GM12874 (cell line): ENCODE measurements around the gene NOL4L.
A peak's percentile ranks its signal among the peaks of the same experiment; 100 is the strongest.

Experiments used
- TF ChIP-seq, protein P1 (sequence below): IDR thresholded peaks from 2 replicates; pipeline ENCODE4 v1.5.1; 2011; ENCODE audit warnings: low read depth, mild to moderate bottlenecking, control low read depth, low read length, moderate library complexity; ENCODE audit not compliant: insufficient read depth

Gene NOL4L

DNA sequence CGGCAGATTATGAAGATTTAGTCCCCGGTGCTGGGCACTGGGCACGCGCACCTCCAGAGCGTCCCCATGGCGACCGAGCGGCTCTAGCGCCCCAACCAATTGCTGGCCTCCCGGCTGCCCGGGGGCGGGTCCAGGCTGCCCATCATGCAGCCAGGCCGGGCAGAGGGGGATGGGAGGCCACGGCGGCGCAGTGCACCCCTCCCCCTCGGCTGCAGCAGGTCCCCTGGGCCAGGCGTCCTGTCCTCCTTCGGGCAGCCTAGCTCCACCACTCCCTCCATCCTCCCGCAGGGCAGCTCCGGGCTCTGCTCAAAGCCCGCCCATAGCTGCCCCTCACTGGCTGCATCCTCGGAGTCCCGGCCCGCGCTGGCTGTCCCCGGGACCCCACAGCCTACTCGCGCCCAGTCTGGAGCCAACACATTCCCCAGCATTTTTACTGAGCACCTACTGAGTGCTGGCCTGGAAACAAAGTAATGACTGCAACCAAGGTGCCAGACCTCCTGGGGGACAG lies 127.6 kb downstream of the NOL4L start:
- TF ChIP-seq, protein P1, sequence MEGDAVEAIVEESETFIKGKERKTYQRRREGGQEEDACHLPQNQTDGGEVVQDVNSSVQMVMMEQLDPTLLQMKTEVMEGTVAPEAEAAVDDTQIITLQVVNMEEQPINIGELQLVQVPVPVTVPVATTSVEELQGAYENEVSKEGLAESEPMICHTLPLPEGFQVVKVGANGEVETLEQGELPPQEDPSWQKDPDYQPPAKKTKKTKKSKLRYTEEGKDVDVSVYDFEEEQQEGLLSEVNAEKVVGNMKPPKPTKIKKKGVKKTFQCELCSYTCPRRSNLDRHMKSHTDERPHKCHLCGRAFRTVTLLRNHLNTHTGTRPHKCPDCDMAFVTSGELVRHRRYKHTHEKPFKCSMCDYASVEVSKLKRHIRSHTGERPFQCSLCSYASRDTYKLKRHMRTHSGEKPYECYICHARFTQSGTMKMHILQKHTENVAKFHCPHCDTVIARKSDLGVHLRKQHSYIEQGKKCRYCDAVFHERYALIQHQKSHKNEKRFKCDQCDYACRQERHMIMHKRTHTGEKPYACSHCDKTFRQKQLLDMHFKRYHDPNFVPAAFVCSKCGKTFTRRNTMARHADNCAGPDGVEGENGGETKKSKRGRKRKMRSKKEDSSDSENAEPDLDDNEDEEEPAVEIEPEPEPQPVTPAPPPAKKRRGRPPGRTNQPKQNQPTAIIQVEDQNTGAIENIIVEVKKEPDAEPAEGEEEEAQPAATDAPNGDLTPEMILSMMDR: no peak

DNA sequence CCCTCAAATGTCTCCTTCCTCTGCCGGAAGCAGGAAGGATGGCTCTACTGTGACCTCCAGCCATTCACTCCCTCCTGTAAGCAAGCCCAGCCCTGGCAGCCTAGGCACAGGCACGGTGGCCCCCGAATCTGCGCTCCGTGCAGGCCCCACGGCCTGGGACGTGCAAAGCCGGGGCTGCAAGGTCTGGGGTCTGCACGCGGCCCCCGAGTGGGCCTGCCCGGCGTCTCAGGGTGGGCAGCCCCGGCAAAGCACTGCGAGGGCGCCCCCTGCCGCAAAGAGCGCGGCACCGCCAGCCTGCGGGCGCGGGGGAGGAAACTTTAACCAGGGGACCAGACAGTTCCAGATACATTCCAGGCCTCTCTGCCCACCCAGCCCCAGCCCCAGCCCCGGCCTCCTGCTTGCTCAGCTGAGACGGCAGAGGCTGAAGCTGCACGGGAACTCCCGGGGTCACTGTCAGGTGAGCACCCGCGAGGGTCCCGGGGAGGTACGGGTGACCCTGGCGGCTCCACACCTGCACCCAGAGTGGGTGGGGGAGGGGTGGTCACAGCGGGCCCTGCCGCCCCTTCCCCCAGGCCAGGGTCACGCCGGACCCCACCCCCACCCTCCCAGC lies 128.2 kb downstream of the NOL4L start:
- TF ChIP-seq, protein P1: peak; percentile 75

DNA sequence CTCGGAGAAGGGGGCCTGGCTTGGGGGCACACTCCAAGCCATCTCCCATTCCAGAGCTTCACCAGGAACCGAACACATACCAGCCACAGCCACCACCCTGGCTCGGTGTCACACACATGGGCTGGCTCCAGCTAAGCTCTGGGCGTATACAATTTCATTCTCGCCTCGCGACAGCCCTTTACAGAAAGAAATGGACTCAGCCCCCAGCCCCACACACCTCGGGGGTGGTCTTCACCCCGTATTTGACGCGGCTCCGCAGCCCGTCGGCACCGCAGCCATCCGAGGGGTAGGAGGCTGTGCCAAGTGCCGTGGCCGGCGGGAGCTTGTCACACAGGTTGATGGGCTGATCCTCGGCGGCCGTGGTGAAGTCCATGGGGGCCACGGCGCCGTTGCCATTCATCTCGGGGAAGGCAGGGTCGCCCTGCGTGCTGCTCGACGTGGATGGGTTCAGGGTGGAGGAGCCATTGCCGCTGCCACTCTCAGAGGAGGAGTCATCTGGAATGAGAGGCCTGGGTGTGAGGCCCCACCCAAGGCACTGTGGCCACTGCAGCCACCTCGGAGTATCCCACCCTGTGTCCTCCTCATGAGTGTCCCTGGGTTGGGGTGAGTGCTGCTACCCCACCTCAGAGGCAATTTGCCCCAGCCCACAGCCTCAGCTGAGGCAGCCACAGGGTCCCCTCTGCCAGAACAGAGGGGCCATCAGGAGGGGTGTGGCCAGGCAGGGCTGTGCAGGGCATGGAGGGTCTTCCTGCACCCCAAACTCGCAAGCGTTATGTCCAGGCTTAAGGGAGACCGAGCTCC lies 129.0 kb downstream of the NOL4L start:
- TF ChIP-seq, protein P1: no peak

DNA sequence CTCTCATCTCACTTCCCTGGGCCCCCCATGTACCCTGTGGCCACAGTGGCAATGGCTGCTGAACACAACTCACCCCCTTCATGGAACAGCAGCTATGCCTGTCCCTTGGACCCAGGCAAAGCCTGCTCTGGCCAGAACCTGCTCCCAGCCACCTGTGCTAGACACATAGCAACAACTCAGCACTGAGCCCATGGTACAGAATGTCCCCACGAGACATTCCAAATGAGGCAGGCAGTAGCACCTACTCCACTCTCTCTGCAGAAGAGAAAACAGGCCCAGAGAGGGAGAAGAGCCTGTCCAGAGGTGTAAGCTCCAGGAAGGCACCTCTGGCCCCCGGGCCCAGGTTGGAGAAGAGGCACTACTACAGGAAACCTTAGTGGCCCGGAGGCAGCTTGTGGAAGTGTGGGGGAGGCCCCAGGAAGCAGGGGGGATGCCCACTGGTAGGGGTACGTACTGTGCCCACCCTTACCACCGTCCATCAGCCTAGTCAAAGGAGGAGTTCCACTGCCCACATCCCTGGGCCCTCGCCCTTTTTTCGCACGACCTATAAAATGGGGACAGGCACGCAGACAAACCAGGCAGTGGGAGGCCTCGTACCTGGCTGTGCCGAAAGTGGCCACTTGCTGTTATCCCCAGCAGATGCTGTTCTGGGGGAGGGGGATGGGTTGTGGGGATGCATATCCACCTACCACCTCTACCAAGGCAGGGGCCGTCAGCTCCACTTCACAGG lies 129.8 kb downstream of the NOL4L start:
- TF ChIP-seq, protein P1: no peak

DNA sequence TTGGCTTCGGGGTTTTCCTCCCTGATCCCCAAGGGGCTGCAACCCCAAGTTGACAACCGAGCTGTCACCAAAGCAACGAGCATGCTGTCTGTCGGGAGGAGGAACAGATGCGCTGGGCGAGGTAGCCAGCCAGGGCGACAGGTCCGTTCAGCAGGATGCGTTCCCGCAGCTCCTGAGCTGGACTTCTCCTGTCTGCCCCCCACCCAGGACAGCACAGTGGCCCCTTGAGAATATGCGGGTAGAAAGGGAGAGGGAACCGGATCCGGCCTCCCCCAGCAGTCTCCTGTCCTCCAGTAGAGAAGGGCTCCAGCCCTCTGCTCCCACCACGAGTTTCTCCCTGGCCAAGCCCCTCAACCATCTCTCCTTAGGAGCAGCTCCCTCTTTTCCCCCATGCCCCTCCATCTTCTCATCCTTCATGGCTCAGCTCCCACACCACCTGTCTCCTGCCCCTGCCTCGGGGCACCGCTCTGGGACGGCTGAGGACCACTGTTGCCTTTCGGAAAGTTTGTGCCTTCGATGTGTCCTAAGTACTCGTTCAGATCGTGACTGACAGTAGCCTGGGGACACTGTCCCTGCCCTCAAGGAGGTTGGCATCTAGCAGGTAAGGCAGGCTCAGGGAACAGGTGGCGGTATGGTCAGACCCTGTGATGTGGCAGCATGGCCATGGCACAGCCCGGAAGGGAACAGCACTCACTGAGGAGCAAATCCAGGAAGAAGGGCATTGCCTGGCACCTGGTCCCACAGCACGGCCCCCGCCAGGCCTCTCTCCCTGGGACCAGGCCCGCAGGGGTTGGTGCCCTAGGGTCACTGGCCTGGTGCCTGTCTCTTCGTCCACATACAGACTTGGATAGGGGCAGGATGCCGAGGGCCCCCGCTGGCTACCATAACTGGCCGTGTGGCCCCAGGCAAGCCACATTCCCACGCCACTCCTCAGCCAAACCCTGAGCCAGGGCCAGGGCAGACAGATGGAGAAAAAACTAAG lies 130.7 kb downstream of the NOL4L start:
- TF ChIP-seq, protein P1: no peak

DNA sequence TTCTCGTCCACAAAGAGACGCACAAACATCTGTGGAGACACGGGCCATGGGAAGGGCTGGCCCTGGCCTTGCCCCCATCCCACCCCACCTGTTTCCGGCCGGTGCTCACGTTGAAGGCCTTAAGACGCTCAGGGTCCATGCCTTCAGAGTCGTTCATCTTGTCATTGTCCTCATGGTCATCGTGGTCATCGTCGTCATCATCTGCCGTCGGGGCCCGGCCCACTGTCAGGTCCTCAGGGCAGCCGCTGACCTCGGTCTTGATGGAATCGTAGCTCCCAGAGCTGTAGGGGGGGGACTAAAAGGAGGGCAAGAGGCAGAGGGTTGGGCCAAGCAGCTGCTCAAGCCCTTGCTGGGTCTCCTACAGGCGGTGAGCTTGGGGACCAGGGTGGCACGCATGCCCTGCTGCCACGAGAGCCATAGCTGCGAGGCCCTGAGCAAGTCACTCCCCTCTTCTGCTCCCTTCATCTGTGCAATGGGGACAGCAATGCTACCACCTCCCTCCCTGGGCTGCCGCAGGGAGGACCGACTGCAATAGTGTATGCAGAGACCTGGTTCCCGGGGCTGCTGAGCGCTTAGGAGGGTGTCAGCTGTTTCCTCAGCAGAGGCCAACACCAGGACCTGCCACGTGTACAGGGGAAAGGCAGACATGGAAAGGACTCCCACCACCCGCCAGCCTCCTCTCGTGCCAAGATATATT lies 131.5 kb downstream of the NOL4L start:
- TF ChIP-seq, protein P1: no peak
